Gastroesophageal sphincter (tissue), 3 donors: ENCODE data around the gene NUP210.

Experiments used
- EP300 ChIP-seq: sonication (generic); formaldehyde crosslinking; IDR thresholded peaks from one replicate; pipeline ENCODE4 v1.6.1; 2017; ENCODE audit warnings: antibody characterized with exemption, mild to moderate bottlenecking
- POLR2A ChIP-seq, 2 donors: fragments of 450-650 bp; IDR thresholded peaks; one replicate each; pipeline ENCODE4 v1.6.1; 2017; ENCODE audit warnings: antibody characterized with exemption in 2 of 2, mild to moderate bottlenecking in 2 of 2, moderate library complexity in 1 of 2
- POLR2AphosphoS5 ChIP-seq: sonication (generic); formaldehyde crosslinking; IDR thresholded peaks from one replicate; pipeline ENCODE4 v1.6.1; 2017; ENCODE audit warnings: antibody characterized with exemption
- TF ChIP-seq, protein P1 (sequence below), 4 experiments: fragments of 200-600 bp in 2 of 4; fragments of 450-650 bp in 2 of 4; sonication (generic) in 1 of 4; IDR thresholded peaks; one replicate each; pipeline ENCODE4 v1.5.1; 2017 to 2019; ENCODE audit warnings: antibody characterized with exemption in 4 of 4, mild to moderate bottlenecking in 2 of 4, moderate library complexity in 2 of 4

DNA sequence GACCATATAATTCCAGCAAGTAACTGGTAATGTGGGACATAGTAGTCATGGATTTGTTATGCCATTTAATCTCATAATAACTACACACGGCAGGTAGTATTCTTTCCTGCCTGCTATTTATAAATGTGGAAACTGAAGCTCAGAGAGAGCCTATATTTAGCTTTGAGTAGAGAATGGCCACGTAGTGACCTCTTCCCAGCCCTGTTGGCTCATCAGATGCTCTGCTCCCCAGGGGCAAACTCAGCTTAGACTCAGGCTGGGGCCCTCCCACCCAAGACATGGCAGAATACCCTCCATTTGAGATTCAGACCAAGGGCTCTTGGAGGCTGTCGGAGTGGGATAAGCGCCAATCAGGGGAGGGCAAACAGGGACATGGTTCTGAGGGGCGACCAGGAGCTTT lies 42.7 kb upstream of the NUP210 start:
- TF ChIP-seq, protein P1, sequence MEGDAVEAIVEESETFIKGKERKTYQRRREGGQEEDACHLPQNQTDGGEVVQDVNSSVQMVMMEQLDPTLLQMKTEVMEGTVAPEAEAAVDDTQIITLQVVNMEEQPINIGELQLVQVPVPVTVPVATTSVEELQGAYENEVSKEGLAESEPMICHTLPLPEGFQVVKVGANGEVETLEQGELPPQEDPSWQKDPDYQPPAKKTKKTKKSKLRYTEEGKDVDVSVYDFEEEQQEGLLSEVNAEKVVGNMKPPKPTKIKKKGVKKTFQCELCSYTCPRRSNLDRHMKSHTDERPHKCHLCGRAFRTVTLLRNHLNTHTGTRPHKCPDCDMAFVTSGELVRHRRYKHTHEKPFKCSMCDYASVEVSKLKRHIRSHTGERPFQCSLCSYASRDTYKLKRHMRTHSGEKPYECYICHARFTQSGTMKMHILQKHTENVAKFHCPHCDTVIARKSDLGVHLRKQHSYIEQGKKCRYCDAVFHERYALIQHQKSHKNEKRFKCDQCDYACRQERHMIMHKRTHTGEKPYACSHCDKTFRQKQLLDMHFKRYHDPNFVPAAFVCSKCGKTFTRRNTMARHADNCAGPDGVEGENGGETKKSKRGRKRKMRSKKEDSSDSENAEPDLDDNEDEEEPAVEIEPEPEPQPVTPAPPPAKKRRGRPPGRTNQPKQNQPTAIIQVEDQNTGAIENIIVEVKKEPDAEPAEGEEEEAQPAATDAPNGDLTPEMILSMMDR (IDR thresholded peaks at IDR 0.05), result no peak
- TF ChIP-seq POLR2A (IDR thresholded peaks at IDR 0.05) (no peak), POLR2AphosphoS5 (no peak), EP300 (no peak)
